IMR-90 (cell line): ENCODE results near the gene PCP4. TPM values are rescaled to one million over a fixed set of nuclear protein-coding genes. Genes with fewer than 3 reads are reported as not detected.

Experiments used
- ATAC-seq: fragments of 200-7000 bp; cut with Tn5 transposase; 2 replicates; pipeline ENCODE4 v1.9.1; 2020; ENCODE audit warnings: low read depth, mild to moderate bottlenecking, moderate library complexity
- BruUV-seq: library from RNA; stranded (reverse); fragments of 400-500 nt; replicated peaks from 2 replicates; lab custom pipeline; 2021; lab: Mats Ljungman, UMichigan
- CTCF ChIA-PET: fragments of 300-600 bp; formaldehyde crosslinking; extraction: SDS; loops from one replicate; lab custom pipeline; 2021; ENCODE audit warnings: antibody characterized with exemption; lab: Yijun Ruan, JAX
- POLR2A ChIA-PET: fragments of 300-600 bp; sonication (Branson Sonifier 250); formaldehyde crosslinking; loops from one replicate; lab custom pipeline; 2022; ENCODE audit warnings: antibody characterized with exemption; ENCODE audit not compliant: unreplicated experiment; lab: Charles Lee
- DNase-seq: peaks from one replicate; pipeline ENCODE4 v3.0.0; 2013
- H2AFZ ChIP-seq: replicated peaks from 2 replicates; pipeline ENCODE3; 2013; ENCODE audit warnings: low read length, mild to moderate bottlenecking; ENCODE audit not compliant: poor library complexity
- H2AK5ac ChIP-seq: 2 replicates; pipeline ENCODE4 v1.6.1; 2013; ENCODE audit warnings: low read depth, low read length, inconsistent platforms
- H2AK9ac ChIP-seq: replicated peaks from 2 replicates; pipeline ENCODE3; 2013; ENCODE audit warnings: mild to moderate bottlenecking, low read depth, low read length, moderate library complexity; ENCODE audit not compliant: poor library complexity
- H2BK120ac ChIP-seq: 2 replicates; pipeline ENCODE4 v1.6.1; 2013; ENCODE audit warnings: low read depth, low read length, inconsistent platforms
- H2BK15ac ChIP-seq: 3 replicates; pipeline ENCODE4 v1.6.1; 2013; ENCODE audit warnings: low read depth, low read length, inconsistent platforms
- H2BK20ac ChIP-seq: 2 replicates; pipeline ENCODE4 v1.6.1; 2013; ENCODE audit warnings: low read depth, mild to moderate bottlenecking, inconsistent platforms, low read length, moderate library complexity
- H2BK5ac ChIP-seq: 2 replicates; pipeline ENCODE4 v1.6.1; 2013; ENCODE audit warnings: mild to moderate bottlenecking, low read depth, low read length, inconsistent platforms; ENCODE audit not compliant: poor library complexity, severe bottlenecking
- H3K14ac ChIP-seq: replicated peaks from 2 replicates; pipeline ENCODE4 v1.6.1; 2013; ENCODE audit warnings: low read depth, low read length, inconsistent platforms
- H3K18ac ChIP-seq: 2 replicates; pipeline ENCODE4 v1.6.1; 2013; ENCODE audit warnings: low read depth, low read length, control low read depth
- H3K23ac ChIP-seq: 2 replicates; pipeline ENCODE4 v1.6.1; 2013; ENCODE audit warnings: low read depth, low read length, inconsistent platforms
- H3K27ac ChIP-seq: 2 replicates; pipeline ENCODE4 v1.5.1; 2013; ENCODE audit warnings: mild to moderate bottlenecking, control low read depth, low read length; ENCODE audit not compliant: insufficient read depth
- H3K27me3 ChIP-seq: 2 replicates; pipeline ENCODE4 v1.6.1; 2013; ENCODE audit warnings: low read length; ENCODE audit not compliant: control insufficient read depth, insufficient read depth
- H3K36me3 ChIP-seq: 2 replicates; pipeline ENCODE4 v1.6.1; 2013; ENCODE audit warnings: low read length, mixed read lengths; ENCODE audit not compliant: control insufficient read depth, insufficient read depth
- H3K4ac ChIP-seq: 2 replicates; pipeline ENCODE4 v1.6.1; 2013; ENCODE audit warnings: low read depth, low read length, inconsistent platforms
- H3K4me1 ChIP-seq: 2 replicates; pipeline ENCODE4 v1.6.1; 2013; ENCODE audit warnings: low read length, mixed read lengths; ENCODE audit not compliant: control insufficient read depth, insufficient read depth
- H3K4me2 ChIP-seq: 2 replicates; pipeline ENCODE4 v1.6.1; 2013; ENCODE audit warnings: low read depth, mild to moderate bottlenecking, control low read depth, low read length, moderate library complexity
- H3K4me3 ChIP-seq: 2 replicates; pipeline ENCODE4 v1.5.1; 2013; ENCODE audit warnings: low read depth, mild to moderate bottlenecking, control low read depth, low read length, moderate library complexity; ENCODE audit not compliant: insufficient read depth
- H3K56ac ChIP-seq: 2 replicates; pipeline ENCODE4 v1.6.1; 2013; ENCODE audit warnings: low read length, inconsistent platforms; ENCODE audit not compliant: insufficient read depth; ENCODE audit errors: extremely low read depth
- H3K79me1 ChIP-seq, 2 experiments: 2 replicates each; pipeline ENCODE4 v1.6.1; 2013; ENCODE audit warnings: low read length in 2 of 2, inconsistent platforms in 1 of 2, low read depth in 1 of 2
- H3K9ac ChIP-seq: 2 replicates; pipeline ENCODE4 v1.6.1; 2013; ENCODE audit warnings: low read depth, low read length, control low read depth
- H3K9me1 ChIP-seq: 2 replicates; pipeline ENCODE4 v1.6.1; 2013; ENCODE audit warnings: low read length, inconsistent platforms; ENCODE audit not compliant: insufficient read depth
- H3K9me3 ChIP-seq: 2 replicates; pipeline ENCODE4 v1.6.1; 2013; ENCODE audit warnings: low read length; ENCODE audit not compliant: control insufficient read depth, insufficient read depth
- H4K20me1 ChIP-seq: 2 replicates; pipeline ENCODE4 v1.6.1; 2013; ENCODE audit warnings: low read length, inconsistent platforms; ENCODE audit not compliant: insufficient read depth
- H4K5ac ChIP-seq: 2 replicates; pipeline ENCODE4 v1.6.1; 2013; ENCODE audit warnings: mild to moderate bottlenecking, low read depth, low read length, control low read depth
- H4K8ac ChIP-seq, 2 experiments: 2 replicates each; pipeline ENCODE4 v1.6.1; 2013; ENCODE audit warnings: low read depth in 2 of 2, low read length in 2 of 2, control low read depth in 1 of 2, inconsistent platforms in 1 of 2
- H4K91ac ChIP-seq: 2 replicates; pipeline ENCODE4 v1.6.1; 2013; ENCODE audit warnings: low read depth, low read length, inconsistent platforms; ENCODE audit not compliant: insufficient read depth
- CEBPB ChIP-seq: IDR thresholded peaks from 2 replicates; pipeline ENCODE4 v1.6.1; 2012; ENCODE audit warnings: low read depth, low read length, improper control_type of control experiment
- POLR2A ChIP-seq: IDR thresholded peaks from 2 replicates; pipeline ENCODE4 v1.6.1; 2012; ENCODE audit warnings: mild to moderate bottlenecking, low read depth, low read length
- WGBS, 2 experiments: methylation state at CpG; one replicate each; pipeline versions ENCODE4 v1.1.5 to v1.1.7; 2013; ENCODE audit warnings: missing lambda C conversion rate in 2 of 2; ENCODE audit not compliant: insufficient read length in 1 of 2; ENCODE audit errors: extremely low coverage in 2 of 2; 5-methylcytosine and 5-hydroxymethylcytosine counted together
- dilution Hi-C: fragments of 300-500 bp; cut with HindIII; formaldehyde crosslinking; loops from one replicate; pipeline ENCODE4 v1.14.3; 2018; ENCODE audit warnings: low sequenced_read_pairs; ENCODE audit not compliant: unreplicated experiment
- in situ Hi-C: fragments of 300-500 bp; cut with MboI; formaldehyde crosslinking; loops from 3 replicates; pipeline ENCODE4 v1.14.3; 2019; ENCODE audit warnings: low sequenced_read_pairs, inconsistent platforms, mixed read lengths
- intact Hi-C: fragments of 100-400 bp; cut with micrococcal nuclease; formaldehyde crosslinking; loops from 2 replicates; pipeline ENCODE4 v1.10.0; 2022
- polyA plus RNA-seq, 3 experiments: library from polyadenylated mRNA; depleted of rRNA; stranded (reverse); fragments of >200 nt; gene quantifications; 2 replicates each; pipeline ENCODE4 v1.2.3, GENCODE V29; 2012; ENCODE audit warnings: low replicate concordance in 1 of 3
- total RNA-seq: library from RNA; depleted of rRNA; stranded (reverse); fragments of >200 nt; gene quantifications from 2 replicates; pipeline ENCODE4 v1.2.3, GENCODE V29; 2012
- TF ChIP-seq, protein P1 (sequence below): fragments of 150-350 bp; IDR thresholded peaks from 2 replicates; pipeline ENCODE4 v1.6.1; 2017; ENCODE audit warnings: mild to moderate bottlenecking, antibody characterized with exemption, low read length, low read depth
- TF ChIP-seq, protein P2 (sequence below): fragments of 150-350 bp; IDR thresholded peaks from 2 replicates; pipeline ENCODE4 v1.6.1; 2016; ENCODE audit warnings: low read depth, mild to moderate bottlenecking, low read length, moderate library complexity, borderline replicate concordance

Gene PCP4
- total and polyA plus RNA-seq, 2 of the 4 experiments (the other 2 are of a cell fraction): not detected

DNA sequence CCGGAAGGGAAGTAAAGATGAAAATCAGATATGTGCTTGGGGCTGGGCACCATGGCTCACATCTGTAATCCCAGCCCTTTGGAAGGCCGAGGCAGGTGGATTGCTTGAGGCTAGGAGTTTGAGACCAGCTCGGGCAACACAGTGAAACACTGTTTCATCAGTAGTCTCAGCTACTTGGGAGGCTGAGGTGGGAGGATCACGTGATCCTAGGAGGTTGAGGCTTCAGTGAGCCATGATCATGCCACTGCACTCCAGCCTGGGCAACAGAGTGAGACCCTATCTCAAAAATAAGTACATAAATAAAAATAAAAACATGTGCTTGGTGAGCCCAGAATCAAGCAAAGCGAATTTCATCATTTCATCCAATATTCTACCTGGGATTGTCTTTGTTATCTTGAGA is 23.3 kb upstream of the PCP4 start:
- WGBS, 2 experiments: no CpG with 5 or more reads among the region's 5 CpGs

More for the DNA sequence above, 23.3 kb upstream of the PCP4 start:
- Histone ChIP-seq H2BK5ac (no peak overlapping the region), H3K56ac (no peak overlapping the region), H4K5ac (no peak overlapping the region), H3K4me2 (no peak overlapping the region), H2BK20ac (no peak overlapping the region), H3K27me3 (no peaks in the 10 kb centered on the region), H3K9ac (no peak overlapping the region), H4K8ac (no peak overlapping the region), H2BK15ac (no peak overlapping the region), H2AK9ac (no peak overlapping the region), H3K4ac (no peak overlapping the region), H3K4me3 (no peak overlapping the region), H3K27ac (no peak overlapping the region), H3K79me1 (no peaks in the 10 kb centered on the region), H4K91ac (no peak overlapping the region), H3K18ac (no peak overlapping the region), H3K4me1 (no peaks in the 10 kb centered on the region), H2BK120ac (no peak overlapping the region), H2AK5ac (no peak overlapping the region), H2AFZ (no peak overlapping the region), H4K20me1 (no peaks in the 10 kb centered on the region), H3K23ac (no peak overlapping the region), H3K14ac (no peak overlapping the region), H3K36me3 (no peaks in the 10 kb centered on the region), H3K9me3 (peaks cover 41% of the 10 kb centered on the region), H3K9me1 (no peaks in the 10 kb centered on the region)
- no TSS peak for BruUV-seq
- ChIA-PET POLR2A (no interaction called here), CTCF (no interaction called here)
- in situ Hi-C loops: no loop called here
- ATAC-seq: no peak
- dilution Hi-C loops: no loop called here
- no peak for DNase-seq
- intact Hi-C loops: no loop called here
- TF ChIP-seq CEBPB: no peak
- TF ChIP-seq, protein P1, sequence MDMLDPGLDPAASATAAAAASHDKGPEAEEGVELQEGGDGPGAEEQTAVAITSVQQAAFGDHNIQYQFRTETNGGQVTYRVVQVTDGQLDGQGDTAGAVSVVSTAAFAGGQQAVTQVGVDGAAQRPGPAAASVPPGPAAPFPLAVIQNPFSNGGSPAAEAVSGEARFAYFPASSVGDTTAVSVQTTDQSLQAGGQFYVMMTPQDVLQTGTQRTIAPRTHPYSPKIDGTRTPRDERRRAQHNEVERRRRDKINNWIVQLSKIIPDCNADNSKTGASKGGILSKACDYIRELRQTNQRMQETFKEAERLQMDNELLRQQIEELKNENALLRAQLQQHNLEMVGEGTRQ: no peak
- TF ChIP-seq POLR2A: no peak
- TF ChIP-seq, protein P2, sequence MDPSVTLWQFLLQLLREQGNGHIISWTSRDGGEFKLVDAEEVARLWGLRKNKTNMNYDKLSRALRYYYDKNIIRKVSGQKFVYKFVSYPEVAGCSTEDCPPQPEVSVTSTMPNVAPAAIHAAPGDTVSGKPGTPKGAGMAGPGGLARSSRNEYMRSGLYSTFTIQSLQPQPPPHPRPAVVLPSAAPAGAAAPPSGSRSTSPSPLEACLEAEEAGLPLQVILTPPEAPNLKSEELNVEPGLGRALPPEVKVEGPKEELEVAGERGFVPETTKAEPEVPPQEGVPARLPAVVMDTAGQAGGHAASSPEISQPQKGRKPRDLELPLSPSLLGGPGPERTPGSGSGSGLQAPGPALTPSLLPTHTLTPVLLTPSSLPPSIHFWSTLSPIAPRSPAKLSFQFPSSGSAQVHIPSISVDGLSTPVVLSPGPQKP: no peak
